PC-9 (cell line): ENCODE measurements around the gene DENND5A. TPM values are rescaled to one million over a fixed set of nuclear protein-coding genes. Genes with fewer than 3 reads are reported as not detected.
"Not testable (repeated sequence)": the region's sequence is repeated elsewhere in the genome, so short reads cannot be mapped to it uniquely, and the experiment has no call there.

Experiments used
- BruUV-seq: library from RNA; stranded (reverse); fragments of 400-500 nt; replicated peaks from 2 replicates; lab custom pipeline; 2021; lab: Mats Ljungman, UMichigan
- CTCF ChIA-PET: fragments of 300-600 bp; sonication (Branson Sonifier 250); formaldehyde crosslinking; loops from one replicate; lab custom pipeline; 2022; ENCODE audit warnings: antibody characterized with exemption; lab: Charles Lee
- POLR2A ChIA-PET: fragments of 300-600 bp; sonication (Branson Sonifier 250); formaldehyde crosslinking; loops from one replicate; lab custom pipeline; 2022; ENCODE audit warnings: antibody characterized with exemption; ENCODE audit not compliant: unreplicated experiment; lab: Charles Lee
- DNase-seq, 2 experiments: peaks; one replicate each; pipeline versions ENCODE4 v3.0.0 to v3.0.0-alpha.2; 2015 to 2022; ENCODE audit warnings: mixed read lengths in 1 of 2
- H2AFZ ChIP-seq: fragments of 200-600 bp; sonication (generic); 2 replicates; pipeline ENCODE4 v1.8.1; 2017; ENCODE audit warnings: antibody characterized with exemption
- H3F3A ChIP-seq: fragments of 200-600 bp; sonication (generic); 2 replicates; pipeline ENCODE4 v1.8.1; 2017; ENCODE audit warnings: antibody characterized with exemption, mild to moderate bottlenecking, low read depth; ENCODE audit not compliant: insufficient read depth
- H3K27ac ChIP-seq: fragments of 200-600 bp; sonication (generic); 2 replicates; pipeline ENCODE4 v1.6.1; 2016; ENCODE audit warnings: mixed run types
- H3K27me3 ChIP-seq: fragments of 200-600 bp; sonication (generic); 2 replicates; pipeline ENCODE4 v1.6.1; 2016; ENCODE audit warnings: low read depth, mixed run types; ENCODE audit not compliant: insufficient read depth
- H3K36me3 ChIP-seq: fragments of 200-600 bp; sonication (generic); 2 replicates; pipeline ENCODE4 v1.6.1; 2016; ENCODE audit warnings: low read depth, mixed run types
- H3K4me1 ChIP-seq: fragments of 200-600 bp; sonication (generic); replicated peaks from 2 replicates; pipeline ENCODE4 v1.6.1; 2016; ENCODE audit warnings: mixed run types; ENCODE audit not compliant: insufficient read depth
- H3K4me2 ChIP-seq: fragments of 200-600 bp; sonication (generic); 2 replicates; pipeline ENCODE4 v1.6.1; 2017; ENCODE audit warnings: mixed run types
- H3K4me3 ChIP-seq: fragments of 200-600 bp; sonication (generic); 2 replicates; pipeline ENCODE4 v1.6.1; 2016; ENCODE audit warnings: mixed run types
- H3K79me2 ChIP-seq: fragments of 200-600 bp; sonication (generic); 2 replicates; pipeline ENCODE4 v1.6.1; 2017; ENCODE audit warnings: low read depth, mixed run types
- H3K9me2 ChIP-seq: fragments of 200-600 bp; sonication (generic); 2 replicates; pipeline ENCODE4 v1.8.1; 2017; ENCODE audit warnings: mild to moderate bottlenecking; ENCODE audit not compliant: insufficient read depth
- H3K9me3 ChIP-seq: fragments of 200-600 bp; sonication (generic); 2 replicates; pipeline ENCODE4 v1.8.1; 2016; ENCODE audit warnings: low read depth; ENCODE audit not compliant: insufficient read depth
- H4K20me1 ChIP-seq: fragments of 200-600 bp; sonication (generic); 2 replicates; pipeline ENCODE4 v1.8.1; 2017; ENCODE audit not compliant: insufficient read depth
- EZH2 ChIP-seq: fragments of 200-600 bp; sonication (generic); IDR thresholded peaks from 2 replicates; pipeline ENCODE4 v1.8.0; 2017; ENCODE audit warnings: antibody characterized with exemption, low read depth
- intact Hi-C: fragments of 100-400 bp; cut with micrococcal nuclease; formaldehyde crosslinking; loops from one replicate; pipeline ENCODE4 v1.10.0; 2022; ENCODE audit not compliant: unreplicated experiment
- total RNA-seq: library from RNA; stranded (reverse); gene quantifications from 2 replicates; pipeline ENCODE4 v1.2.3, GENCODE V29; 2021
- TF ChIP-seq, protein P1 (sequence below): fragments of 200-600 bp; sonication (generic); conservative IDR thresholded peaks from 2 replicates; pipeline ENCODE4 v1.6.1; 2017; ENCODE audit warnings: mixed run types, antibody characterized with exemption, mild to moderate bottlenecking, moderate library complexity

Gene DENND5A
- total RNA-seq, 1 experiment from 2014 or later = 19.8 TPM

DNA sequence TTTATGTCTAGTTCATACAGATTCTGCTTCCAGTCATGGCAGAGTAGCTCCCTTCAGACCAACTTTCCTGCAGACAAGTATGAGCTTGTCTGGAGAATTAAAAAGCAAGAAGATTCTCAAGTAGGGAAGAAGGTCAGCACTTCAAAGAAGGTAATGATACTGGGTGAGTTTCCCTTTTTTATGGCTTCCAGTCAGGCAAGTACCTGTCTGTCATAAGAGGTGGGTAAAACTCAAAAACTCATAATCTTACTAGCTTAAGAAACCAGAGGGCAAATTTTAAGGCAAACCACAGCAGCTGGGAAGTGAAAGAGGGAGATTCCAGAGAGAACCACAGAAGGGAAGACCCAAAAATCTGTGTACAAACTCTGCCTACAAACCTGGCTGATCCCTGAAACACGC lies 54.2 kb downstream of the DENND5A start:
- POLR2A ChIA-PET = interaction anchor here (0.7 kb wide), 1 partner anchor 12 kb away, joined by 8 read pairs; no protein-coding TSS in a partner anchor
- intact Hi-C loops = no loop called here
- H3K9me3 ChIP-seq = no peaks in the 10 kb centered on the region
- no peak overlapping the region for H3K27ac ChIP-seq
- CTCF ChIA-PET = no interaction called here
- no peak overlapping the region for H2AFZ ChIP-seq
- H3K9me2 ChIP-seq = no peaks in the 10 kb centered on the region
- no peaks in the 10 kb centered on the region for H3K36me3 ChIP-seq
- no peak for TF ChIP-seq EZH2
- TF ChIP-seq, protein P1, sequence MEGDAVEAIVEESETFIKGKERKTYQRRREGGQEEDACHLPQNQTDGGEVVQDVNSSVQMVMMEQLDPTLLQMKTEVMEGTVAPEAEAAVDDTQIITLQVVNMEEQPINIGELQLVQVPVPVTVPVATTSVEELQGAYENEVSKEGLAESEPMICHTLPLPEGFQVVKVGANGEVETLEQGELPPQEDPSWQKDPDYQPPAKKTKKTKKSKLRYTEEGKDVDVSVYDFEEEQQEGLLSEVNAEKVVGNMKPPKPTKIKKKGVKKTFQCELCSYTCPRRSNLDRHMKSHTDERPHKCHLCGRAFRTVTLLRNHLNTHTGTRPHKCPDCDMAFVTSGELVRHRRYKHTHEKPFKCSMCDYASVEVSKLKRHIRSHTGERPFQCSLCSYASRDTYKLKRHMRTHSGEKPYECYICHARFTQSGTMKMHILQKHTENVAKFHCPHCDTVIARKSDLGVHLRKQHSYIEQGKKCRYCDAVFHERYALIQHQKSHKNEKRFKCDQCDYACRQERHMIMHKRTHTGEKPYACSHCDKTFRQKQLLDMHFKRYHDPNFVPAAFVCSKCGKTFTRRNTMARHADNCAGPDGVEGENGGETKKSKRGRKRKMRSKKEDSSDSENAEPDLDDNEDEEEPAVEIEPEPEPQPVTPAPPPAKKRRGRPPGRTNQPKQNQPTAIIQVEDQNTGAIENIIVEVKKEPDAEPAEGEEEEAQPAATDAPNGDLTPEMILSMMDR = no peak
- no peak overlapping the region for H3K4me3 ChIP-seq
- DNase-seq = no peak
- no peak overlapping the region for H3K4me2 ChIP-seq
- H4K20me1 ChIP-seq = no peaks in the 10 kb centered on the region
- no peaks in the 10 kb centered on the region for H3K27me3 ChIP-seq
- H3F3A ChIP-seq = no peaks in the 10 kb centered on the region
- peaks cover 6% of the 10 kb centered on the region; the same call in 1 of the 2 replicates for H3K79me2 ChIP-seq
- H3K4me1 ChIP-seq = peaks cover 16% of the 10 kb centered on the region
- BruUV-seq = no TSS peak

- peak in 1 of 2 experiments; percentile 3 for DNase-seq
- Histone ChIP-seq H3K27ac (no peak overlapping the region), H3K9me3 (no peaks in the 10 kb centered on the region), H3K4me2 (no peak overlapping the region), H3F3A (no peaks in the 10 kb centered on the region), H3K9me2 (no peaks in the 10 kb centered on the region), H2AFZ (no peak overlapping the region), H3K4me3 (no peak overlapping the region), H3K4me1 (peaks cover 16% of the 10 kb centered on the region), H3K27me3 (no peaks in the 10 kb centered on the region), H4K20me1 (no peaks in the 10 kb centered on the region), H3K79me2 (peaks cover 6% of the 10 kb centered on the region; the same call in 1 of the 2 replicates), H3K36me3 (no peaks in the 10 kb centered on the region)
- intact Hi-C loops = no loop called here
- ChIA-PET CTCF (no interaction called here), POLR2A (interaction anchor here (0.7 kb wide), 1 partner anchor 13 kb away, joined by 8 read pairs; no protein-coding TSS in a partner anchor)
- TF ChIP-seq EZH2 = no peak
- BruUV-seq = no TSS peak
Measured at GRCh38 chr11:9210224-9210921, 54.8 kb downstream of the DENND5A start.

DNA sequence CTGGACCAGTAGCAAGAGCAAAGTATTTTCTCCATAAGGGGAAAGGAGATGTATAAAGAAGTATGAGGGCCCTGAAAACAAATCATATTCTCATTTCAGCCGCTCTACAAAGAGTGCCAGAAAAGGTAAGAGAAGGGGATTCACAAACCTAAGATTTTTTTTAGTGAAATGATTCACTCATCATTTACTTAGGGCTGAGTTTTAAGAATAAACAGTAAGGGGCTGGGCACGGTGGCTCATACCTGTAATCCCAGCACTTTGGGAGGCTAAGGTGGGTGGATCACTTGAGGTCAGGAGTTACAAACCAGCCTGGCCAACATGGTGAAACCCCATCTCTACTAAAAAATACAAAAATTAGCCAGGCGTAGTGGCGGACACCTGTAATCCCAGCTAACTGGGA lies 55.5 kb downstream of the DENND5A start:
- H3K4me3 ChIP-seq, CTCF ChIA-PET, BruUV-seq, H3K9me3 ChIP-seq, H3K36me3 ChIP-seq, H3K79me2 ChIP-seq, H4K20me1 ChIP-seq, H3K27ac ChIP-seq, H3K9me2 ChIP-seq, DNase-seq, H3F3A ChIP-seq, H3K27me3 ChIP-seq, H2AFZ ChIP-seq, intact Hi-C loops: not testable (repeated sequence)
- POLR2A ChIA-PET = interaction anchor here (0.6 kb wide), 1 partner anchor 8 kb away, joined by 6 read pairs; no protein-coding TSS in a partner anchor
- Histone ChIP-seq H3K4me2 (peak overlapping the region; percentile 34; the same call in 1 of the 2 replicates), H3K4me1 (peaks cover 16% of the 10 kb centered on the region)

DNA sequence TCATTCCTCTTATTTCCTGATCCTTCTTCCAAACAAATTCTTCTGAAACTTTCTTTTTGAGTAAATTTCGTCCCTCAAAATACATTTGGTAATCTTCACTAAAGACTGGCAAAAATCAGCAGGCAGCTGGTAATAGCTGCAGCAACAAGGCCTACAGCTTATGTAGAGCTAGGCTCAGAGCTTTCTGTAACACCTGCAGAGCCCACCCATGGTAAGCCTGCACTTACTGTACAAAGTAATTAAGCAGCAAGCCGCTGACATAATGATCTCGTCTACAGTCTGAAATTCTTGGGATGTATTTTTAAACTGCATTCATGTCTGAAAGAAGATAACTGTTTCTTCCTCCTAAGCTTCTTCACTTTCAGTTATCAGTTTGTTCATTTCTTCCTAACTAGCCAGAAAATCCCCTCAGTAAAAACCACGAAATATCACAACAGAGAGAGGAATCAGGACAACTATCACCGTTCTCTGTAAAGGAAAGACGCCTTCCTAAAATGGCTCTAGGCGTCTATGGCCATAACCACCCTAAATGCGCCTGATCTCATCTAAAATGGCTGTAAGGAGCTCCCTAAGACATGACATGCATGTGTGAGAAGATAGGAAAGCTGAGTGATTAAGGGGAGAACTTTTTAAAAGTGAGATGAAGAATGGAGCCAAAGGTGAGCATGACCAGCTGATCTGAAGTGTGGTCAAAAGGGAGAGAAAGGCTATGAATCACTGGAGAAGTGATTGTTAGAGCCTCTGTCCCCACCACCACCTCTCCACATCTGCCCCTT lies 56.2 kb downstream of the DENND5A start:
- peaks cover 6% of the 10 kb centered on the region; the same call in 1 of the 2 replicates for H3K79me2 ChIP-seq
- DNase-seq = no peak
- BruUV-seq = no TSS peak
- H3K4me3 ChIP-seq = no peak overlapping the region
- intact Hi-C loops = no loop called here
- peak overlapping the region; percentile 34 for H3K4me2 ChIP-seq
- TF ChIP-seq EZH2 = no peak
- TF ChIP-seq, protein P1 = no peak
- H3K9me3 ChIP-seq = no peaks in the 10 kb centered on the region
- ChIA-PET CTCF (no interaction called here), POLR2A (interaction anchor here (0.6 kb wide), 1 partner anchor 9 kb away, joined by 6 read pairs; no protein-coding TSS in a partner anchor)
- no peaks in the 10 kb centered on the region for H3K36me3 ChIP-seq
- H4K20me1 ChIP-seq = no peaks in the 10 kb centered on the region
- 0 out of 2 replicates have a peak overlapping the region, but pooled peaks have one; percentile 16 for H3K27ac ChIP-seq
- no peaks in the 10 kb centered on the region for H3K9me2 ChIP-seq
- peaks cover 16% of the 10 kb centered on the region for H3K4me1 ChIP-seq
- no peaks in the 10 kb centered on the region for H3F3A ChIP-seq
- no peak overlapping the region for H2AFZ ChIP-seq
- no peaks in the 10 kb centered on the region for H3K27me3 ChIP-seq
